ENCODE results near the gene TBXA2R.

DNA sequence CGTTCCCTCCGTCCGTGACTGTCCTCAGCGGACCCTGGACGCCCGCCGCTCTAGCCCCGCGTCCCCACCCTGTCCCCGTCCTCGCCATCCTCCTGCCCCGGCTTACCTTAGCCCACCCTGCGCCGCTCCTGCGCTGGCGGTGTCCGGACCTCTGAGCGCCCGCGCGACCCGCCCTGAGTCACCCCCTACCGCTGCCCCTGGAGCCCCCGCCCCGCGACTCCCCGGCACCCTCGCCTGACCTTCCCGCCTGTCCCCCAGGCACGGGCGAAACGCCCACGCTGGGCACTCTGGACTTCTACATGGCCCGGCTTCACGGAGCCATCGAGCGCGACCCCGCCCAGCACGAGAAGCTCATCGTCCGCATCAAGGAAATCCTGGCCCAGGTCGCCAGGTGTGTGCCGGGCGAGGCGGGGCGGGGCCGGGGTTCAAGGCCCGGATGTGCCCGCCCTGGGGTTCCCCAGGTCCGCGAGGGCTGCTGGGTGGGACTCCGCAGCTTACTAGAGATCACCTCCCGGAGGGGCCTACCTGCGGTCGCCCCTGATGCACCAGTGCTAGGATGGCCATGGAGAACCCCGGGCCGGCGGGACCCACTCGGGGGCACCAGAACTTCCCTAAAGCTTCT lies 28.8 kb downstream of the TBXA2R start:
- TF ChIP-seq SUZ12 (IDR thresholded peaks at IDR 0.05), result no peak
- TF ChIP-seq TARDBP (IDR thresholded peaks at IDR 0.05), result no peak
- TF ChIP-seq, protein P1, sequence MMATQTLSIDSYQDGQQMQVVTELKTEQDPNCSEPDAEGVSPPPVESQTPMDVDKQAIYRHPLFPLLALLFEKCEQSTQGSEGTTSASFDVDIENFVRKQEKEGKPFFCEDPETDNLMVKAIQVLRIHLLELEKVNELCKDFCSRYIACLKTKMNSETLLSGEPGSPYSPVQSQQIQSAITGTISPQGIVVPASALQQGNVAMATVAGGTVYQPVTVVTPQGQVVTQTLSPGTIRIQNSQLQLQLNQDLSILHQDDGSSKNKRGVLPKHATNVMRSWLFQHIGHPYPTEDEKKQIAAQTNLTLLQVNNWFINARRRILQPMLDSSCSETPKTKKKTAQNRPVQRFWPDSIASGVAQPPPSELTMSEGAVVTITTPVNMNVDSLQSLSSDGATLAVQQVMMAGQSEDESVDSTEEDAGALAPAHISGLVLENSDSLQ (IDR thresholded peaks at IDR 0.05), result no peak
- TF ChIP-seq BHLHE40 (IDR thresholded peaks at IDR 0.05; ENCODE audit: borderline replicate concordance), result no peak
- no peak for TF ChIP-seq FOXM1 (IDR thresholded peaks at IDR 0.05; ENCODE audit: borderline replicate concordance)
- TF ChIP-seq L3MBTL2 (conservative IDR thresholded peaks at IDR 0.05), result no peak

All from HEK293T (cell line).